ENCODE measurements around the gene SDE2.

DNA sequence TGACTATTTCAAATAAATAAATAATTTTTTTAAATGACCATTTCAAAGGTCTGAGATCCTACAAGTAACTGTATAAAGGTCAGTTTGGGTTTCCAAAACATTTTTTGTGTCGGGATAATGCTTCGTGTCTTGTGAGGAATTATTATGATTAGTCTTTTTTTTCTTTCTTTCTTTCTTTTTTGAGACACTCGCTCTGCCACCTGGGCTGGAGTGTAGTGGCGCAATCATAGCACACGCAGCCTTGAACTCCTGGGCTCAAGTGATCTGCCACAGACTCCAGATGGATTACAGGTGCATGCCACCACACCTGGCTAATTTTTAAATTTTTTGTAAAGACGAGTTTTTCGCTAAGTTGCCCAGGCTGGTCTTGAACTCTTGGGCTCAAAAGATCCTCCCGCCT is 1.9 kb upstream of the SDE2 start:
- TF ChIP-seq EP300 (IDR thresholded peaks at IDR 0.05) (no peak), POLR2A (IDR thresholded peaks at IDR 0.05) (no peak)
- TF ChIP-seq, protein P1, sequence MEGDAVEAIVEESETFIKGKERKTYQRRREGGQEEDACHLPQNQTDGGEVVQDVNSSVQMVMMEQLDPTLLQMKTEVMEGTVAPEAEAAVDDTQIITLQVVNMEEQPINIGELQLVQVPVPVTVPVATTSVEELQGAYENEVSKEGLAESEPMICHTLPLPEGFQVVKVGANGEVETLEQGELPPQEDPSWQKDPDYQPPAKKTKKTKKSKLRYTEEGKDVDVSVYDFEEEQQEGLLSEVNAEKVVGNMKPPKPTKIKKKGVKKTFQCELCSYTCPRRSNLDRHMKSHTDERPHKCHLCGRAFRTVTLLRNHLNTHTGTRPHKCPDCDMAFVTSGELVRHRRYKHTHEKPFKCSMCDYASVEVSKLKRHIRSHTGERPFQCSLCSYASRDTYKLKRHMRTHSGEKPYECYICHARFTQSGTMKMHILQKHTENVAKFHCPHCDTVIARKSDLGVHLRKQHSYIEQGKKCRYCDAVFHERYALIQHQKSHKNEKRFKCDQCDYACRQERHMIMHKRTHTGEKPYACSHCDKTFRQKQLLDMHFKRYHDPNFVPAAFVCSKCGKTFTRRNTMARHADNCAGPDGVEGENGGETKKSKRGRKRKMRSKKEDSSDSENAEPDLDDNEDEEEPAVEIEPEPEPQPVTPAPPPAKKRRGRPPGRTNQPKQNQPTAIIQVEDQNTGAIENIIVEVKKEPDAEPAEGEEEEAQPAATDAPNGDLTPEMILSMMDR (IDR thresholded peaks at IDR 0.05) = no peak

Measured in ovary (tissue), 3 donors.